ENCODE data around the gene PACS1. TPM values are rescaled to one million over a fixed set of nuclear protein-coding genes. Genes with fewer than 3 reads are reported as not detected.
A peak's percentile ranks its signal among the peaks of the same experiment; 100 is the strongest.

The PACS1 gene
- total and polyA plus RNA-seq, 8 donors: 14.7 to 269 (median 51.0) TPM

DNA sequence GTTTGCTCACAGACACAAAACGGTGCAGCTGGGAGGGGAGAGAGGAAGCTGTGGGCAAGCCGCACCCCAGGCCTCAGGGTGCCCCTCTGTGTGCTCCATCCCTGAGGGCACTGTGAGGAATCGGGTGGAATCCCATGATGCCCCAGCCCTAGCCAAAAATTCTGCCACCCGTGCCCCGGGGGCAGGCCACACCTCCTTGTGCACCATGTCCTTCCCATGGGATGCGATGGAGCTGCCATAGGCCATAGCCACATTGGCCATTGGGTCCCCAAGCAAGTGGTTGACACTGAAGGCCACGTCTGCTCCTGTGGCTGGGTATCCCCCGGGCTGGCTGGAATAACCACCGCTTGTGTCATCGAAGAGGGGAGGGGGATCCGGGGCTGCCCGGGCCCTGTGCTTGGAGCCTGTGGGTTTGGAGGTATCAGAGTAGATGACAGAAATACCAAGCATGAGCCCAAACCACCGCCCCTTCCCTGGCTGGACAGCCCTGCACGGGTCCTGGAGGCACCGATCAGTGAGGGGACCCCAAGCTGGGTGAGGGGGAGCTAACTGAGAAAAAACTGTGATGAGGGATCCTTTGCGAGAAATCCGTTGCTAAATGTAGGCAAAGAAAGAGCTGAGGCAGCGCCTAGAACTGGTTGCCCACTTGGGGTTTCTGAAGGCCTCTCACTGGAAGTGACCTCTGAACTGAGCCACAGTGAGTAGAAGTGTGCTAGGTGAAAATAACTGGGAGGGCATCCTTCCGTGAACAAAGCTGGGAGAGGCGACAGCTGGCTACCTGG, 218.0 kb downstream of the PACS1 start:
- TF ChIP-seq POLR2A (IDR thresholded peaks at IDR 0.05) (no peak), POLR2AphosphoS5 (IDR thresholded peaks at IDR 0.05) (no peak), EP300 (IDR thresholded peaks at IDR 0.05) (no peak)
- TF ChIP-seq, protein P1, sequence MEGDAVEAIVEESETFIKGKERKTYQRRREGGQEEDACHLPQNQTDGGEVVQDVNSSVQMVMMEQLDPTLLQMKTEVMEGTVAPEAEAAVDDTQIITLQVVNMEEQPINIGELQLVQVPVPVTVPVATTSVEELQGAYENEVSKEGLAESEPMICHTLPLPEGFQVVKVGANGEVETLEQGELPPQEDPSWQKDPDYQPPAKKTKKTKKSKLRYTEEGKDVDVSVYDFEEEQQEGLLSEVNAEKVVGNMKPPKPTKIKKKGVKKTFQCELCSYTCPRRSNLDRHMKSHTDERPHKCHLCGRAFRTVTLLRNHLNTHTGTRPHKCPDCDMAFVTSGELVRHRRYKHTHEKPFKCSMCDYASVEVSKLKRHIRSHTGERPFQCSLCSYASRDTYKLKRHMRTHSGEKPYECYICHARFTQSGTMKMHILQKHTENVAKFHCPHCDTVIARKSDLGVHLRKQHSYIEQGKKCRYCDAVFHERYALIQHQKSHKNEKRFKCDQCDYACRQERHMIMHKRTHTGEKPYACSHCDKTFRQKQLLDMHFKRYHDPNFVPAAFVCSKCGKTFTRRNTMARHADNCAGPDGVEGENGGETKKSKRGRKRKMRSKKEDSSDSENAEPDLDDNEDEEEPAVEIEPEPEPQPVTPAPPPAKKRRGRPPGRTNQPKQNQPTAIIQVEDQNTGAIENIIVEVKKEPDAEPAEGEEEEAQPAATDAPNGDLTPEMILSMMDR (IDR thresholded peaks at IDR 0.05): no peak
- H3K4me3 ChIP-seq: peak overlapping the region; percentile 60 to 97 (median 80)
- peaks cover 25 to 65% (median 50%) of the 10 kb centered on the region in 4 donors for H3K4me1 ChIP-seq
- peak in 1 of 2 donors; percentile 33 for DNase-seq
- H3K27ac ChIP-seq: peak overlapping the region; percentile 92 to 98 (median 97)
- H3K9me3 ChIP-seq: no peaks in the 10 kb centered on the region
- intact Hi-C loops (cut with DNase I; ENCODE audit: low total_unique reads): no loop called here
- H3K36me3 ChIP-seq: peaks cover 10 to 32% (median 24%) of the 10 kb centered on the region in 4 donors
- H3K27me3 ChIP-seq: peaks cover 0 to 25% (median 19%) of the 10 kb centered on the region in 3 donors
- WGBS, 5 donors: 29 to 43% (median 40%) methylated on average over 20 of the region's 20 CpGs

DNA sequence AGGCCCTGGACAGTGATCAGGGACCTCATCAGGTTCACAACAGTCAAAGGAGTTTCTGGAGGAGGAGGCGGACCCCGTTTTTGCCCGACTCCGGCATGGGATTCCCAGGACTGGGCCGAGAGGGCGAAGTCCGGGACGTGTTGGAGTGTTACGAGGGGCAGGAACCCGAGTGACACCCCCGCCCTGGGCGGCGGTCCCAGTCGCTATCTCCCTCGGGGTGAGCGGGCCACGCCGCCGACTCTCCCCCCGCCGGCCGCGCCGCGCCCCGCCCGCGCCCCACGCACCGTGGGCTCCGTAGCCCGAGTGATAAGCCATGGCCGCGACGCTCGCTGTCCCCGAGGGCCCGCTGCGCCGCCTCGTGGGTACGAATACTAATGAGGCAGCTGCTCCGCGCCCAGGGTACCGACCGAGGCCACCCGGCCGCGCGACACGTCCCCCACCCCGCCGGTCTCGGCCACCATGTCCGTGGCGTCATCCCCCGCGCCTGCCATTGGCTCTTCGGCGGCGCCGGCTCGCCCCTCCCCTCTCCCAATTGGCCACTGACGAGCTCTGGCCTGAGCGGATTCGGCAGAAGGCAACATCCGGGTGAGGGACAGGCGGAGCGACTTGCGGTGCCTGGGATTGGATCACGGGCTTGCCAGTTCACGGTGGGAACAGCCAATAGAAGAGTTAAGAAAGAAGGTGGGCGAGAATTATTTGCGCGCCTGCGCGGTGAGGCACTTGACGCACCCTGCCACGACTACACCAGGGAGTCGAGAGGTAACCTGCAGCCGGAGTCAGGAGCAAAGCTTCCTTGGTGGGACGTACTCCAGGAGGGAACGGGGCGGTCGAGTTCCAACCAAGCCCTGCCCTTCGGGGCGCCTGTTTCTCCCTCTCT, 218.8 kb downstream of the PACS1 start, which contains the start of gene YIF1A:
YIF1A (minus strand) TSS at position 473 of the 877 bp plus-strand sequence; CDS start at position 315, 158 bp downstream.
- TF ChIP-seq POLR2A (IDR thresholded peaks at IDR 0.05): peak in 2 of 4 donors; percentile 25 to 66
- TF ChIP-seq POLR2AphosphoS5 (IDR thresholded peaks at IDR 0.05): peak; percentile 95 to 98 (median 96)
- TF ChIP-seq, protein P1 (IDR thresholded peaks at IDR 0.05): no peak
- TF ChIP-seq EP300 (IDR thresholded peaks at IDR 0.05): no peak
- H3K9me3 ChIP-seq: no peaks in the 10 kb centered on the region
- H3K27me3 ChIP-seq: peaks cover 0 to 33% (median 19%) of the 10 kb centered on the region in 3 donors
- intact Hi-C loops (cut with DNase I; ENCODE audit: low total_unique reads): no loop called here
- H3K36me3 ChIP-seq: peaks cover 10 to 24% (median 20%) of the 10 kb centered on the region in 4 donors
- 0 to 1% (median 0%) methylated on average over 33 to 87 of the region's 87 CpGs for WGBS, 5 donors
- peak; percentile 99 to 100 for DNase-seq
- peak within 1 kb of the TSS; percentile 60 to 97 (median 80) for H3K4me3 ChIP-seq
- H3K4me1 ChIP-seq: peaks cover 25 to 63% (median 51%) of the 10 kb centered on the region in 4 donors
- H3K27ac ChIP-seq: peak within 1 kb of the TSS; percentile 92 to 98 (median 97)

DNA sequence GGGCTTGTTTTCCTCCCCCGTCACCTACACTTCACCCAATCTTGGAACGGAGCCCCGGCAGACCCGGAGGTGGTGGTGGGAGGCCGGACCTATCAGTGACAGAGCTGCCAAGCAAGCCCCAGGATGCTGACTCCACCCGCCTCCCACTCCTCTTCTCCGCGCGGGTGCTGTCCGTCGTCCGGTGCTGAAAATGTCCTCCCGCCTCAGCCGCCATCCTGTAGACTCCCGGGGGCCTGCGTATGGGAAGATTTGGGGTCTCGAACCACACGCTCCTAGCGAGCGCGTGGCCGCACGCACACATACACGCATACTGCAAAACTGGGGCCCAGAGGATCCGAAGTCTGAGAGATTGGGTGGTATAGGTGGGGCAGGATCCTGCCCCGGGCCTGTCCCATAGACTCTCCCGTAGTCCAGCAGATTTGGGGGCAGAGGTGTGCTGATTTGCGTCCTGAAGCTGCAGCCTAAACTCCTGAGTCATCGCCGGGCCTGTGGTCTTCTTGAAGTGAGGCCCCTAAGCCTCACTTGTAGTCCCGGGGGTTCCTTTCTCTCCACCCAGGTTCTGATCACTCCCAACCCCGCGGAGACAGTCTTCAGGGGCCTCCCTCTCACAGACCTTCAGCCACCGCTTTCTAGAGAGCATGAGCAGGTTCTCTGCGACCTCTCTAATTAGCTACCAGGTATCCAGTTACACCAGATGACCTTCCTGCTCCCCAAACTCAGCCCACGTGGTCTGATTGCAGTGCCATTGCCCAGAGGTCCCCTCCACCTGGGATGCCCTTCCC, 219.7 kb downstream of the PACS1 start:
- Histone ChIP-seq H3K4me3 (peak overlapping the region; percentile 60 to 97 (median 80)), H3K36me3 (peaks cover 2 to 17% (median 11%) of the 10 kb centered on the region in 4 donors), H3K27ac (peak overlapping the region; percentile 92 to 98 (median 97)), H3K27me3 (peaks cover 0 to 41% (median 19%) of the 10 kb centered on the region in 3 donors), H3K9me3 (no peaks in the 10 kb centered on the region), H3K4me1 (peaks cover 25 to 63% (median 51%) of the 10 kb centered on the region in 4 donors)
- DNase-seq: peak; percentile 77 to 94
- WGBS, 5 donors: 6 to 12% (median 10%) methylated on average over 25 to 36 of the region's 36 CpGs
- TF ChIP-seq POLR2AphosphoS5 (IDR thresholded peaks at IDR 0.05) (no peak), EP300 (IDR thresholded peaks at IDR 0.05) (no peak), POLR2A (IDR thresholded peaks at IDR 0.05) (no peak)
- TF ChIP-seq, protein P1 (IDR thresholded peaks at IDR 0.05): no peak
- intact Hi-C loops (cut with DNase I; ENCODE audit: low total_unique reads): no loop called here

Data from stomach (tissue), 9 donors.